CD1c-positive myeloid dendritic cell (primary cell): Measurements from ENCODE around the gene TCF4.
A peak's percentile ranks its signal among the peaks of the same experiment; 100 is the strongest.

Experiments used
- DNase-seq: peaks from one replicate; pipeline ENCODE4 v3.0.0-alpha.2; 2016; ENCODE audit errors: extremely low spot score

The TCF4 gene

DNA sequence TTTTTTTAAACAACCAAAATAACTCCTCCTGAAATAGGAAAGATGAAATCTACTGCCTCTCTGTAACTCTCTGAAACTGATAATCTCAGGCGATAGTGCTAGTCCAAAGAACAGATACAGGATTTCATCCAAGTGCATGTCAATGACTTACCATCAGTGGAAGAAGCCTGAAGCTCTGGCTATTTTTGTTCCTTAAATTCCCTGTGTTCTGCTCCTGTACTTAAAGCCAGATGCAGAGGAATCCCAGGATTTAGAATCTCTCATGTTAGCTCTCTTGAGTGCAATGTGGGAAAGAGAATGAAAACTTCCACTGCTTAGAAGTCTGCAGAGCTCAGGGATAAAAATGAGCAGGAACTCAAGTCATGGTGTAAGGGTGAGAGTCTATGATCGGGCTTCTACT lies 291.9 kb downstream of the TCF4 start:
- no peak for DNase-seq

DNA sequence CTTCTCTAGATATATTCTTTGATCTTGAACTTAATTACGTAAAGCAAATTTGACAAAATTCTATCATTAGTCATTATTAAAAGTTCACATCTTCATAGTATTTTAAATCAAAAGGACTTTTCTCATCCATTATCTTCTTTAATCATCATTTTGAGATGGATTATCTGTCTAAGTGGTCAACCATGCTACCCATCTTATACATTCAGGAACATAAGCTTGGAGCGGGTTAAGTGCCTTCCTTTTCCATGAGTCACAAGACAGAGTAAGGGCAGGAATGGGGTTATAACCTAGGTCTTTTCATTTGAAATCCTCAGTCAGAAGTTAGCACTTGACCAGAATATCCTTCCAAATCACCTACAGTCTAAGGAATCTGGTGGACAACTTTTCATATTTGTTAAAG lies 297.1 kb downstream of the TCF4 start:
- no peak for DNase-seq

DNA sequence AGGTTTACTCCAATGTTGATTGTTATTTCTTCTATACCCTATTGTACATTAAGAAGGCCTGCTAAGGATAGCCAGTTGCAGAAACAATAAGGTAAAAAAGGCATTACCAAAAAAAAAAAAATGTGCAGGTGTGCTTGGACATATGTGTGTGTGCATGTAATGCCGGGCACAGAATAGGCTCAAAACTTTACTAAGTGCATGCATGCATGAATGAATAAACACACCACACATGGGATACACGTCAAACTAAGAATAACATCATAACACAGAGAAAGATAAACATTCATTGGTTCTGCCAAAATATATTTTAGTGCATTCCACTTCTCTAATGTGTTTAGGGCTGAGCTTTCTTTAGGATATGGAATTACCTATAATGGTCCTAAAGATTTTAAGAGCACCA lies 298.2 kb downstream of the TCF4 start:
- DNase-seq = no peak

DNA sequence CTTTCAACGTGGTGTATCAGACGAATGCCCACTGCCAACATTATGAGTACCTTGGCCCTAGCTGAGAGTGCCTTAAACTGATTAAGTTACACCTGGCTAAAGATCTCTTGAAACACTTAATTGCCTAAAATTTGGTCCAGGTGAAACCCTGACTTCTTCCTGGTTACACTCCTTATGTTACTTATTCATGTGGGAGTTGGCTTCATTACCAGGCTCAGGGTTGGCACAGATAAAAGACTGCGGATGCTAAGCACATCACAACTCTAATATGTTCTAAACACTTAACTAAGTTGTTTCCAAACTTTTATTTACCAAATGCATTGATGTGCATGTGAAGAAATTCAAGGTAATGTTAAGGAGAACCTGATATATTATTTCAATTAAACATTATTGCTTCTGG lies 298.9 kb downstream of the TCF4 start:
- DNase-seq = no peak

DNA sequence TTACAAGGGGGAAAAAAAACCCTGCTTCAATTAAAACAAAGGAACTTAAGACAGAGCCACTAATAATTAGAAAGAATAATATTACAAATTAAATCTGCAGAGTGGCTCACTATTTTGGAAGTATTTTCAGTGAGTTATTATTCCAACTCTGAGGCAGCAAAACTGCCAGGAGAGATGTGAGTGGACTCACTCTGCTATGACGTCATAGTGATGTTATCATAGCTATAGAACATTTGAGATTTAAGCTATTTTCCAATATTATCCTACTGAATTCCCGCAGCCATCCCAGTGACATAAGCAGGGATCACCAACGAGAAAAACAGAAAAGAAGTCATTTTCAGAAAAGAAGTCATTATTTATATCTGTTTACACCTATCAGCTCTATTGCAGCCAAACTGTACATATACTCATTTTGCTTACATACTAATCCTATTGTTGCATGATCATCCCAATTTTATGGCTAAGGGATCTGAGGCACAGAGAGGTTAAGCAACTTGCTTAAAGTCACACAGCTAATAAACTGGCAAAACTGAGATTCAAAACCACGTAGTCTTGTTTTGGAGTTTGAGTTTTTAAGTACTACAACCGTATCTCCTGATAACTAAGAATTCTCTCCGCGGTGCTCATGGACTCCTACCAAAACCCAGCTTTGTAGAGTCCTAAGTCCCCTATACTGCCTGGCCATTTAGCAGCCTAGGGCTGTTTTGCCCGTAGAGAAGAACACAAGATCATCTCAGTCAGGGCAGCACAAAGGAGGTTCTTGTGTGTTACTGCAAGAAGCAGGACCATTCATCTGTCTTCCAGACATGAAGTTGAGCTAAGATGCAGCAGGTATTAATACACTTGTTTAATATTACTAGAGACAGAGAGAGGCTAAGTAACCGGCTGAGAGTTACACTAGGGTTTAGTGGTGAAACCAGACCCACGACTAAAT lies 299.8 kb downstream of the TCF4 start:
- no peak for DNase-seq

DNA sequence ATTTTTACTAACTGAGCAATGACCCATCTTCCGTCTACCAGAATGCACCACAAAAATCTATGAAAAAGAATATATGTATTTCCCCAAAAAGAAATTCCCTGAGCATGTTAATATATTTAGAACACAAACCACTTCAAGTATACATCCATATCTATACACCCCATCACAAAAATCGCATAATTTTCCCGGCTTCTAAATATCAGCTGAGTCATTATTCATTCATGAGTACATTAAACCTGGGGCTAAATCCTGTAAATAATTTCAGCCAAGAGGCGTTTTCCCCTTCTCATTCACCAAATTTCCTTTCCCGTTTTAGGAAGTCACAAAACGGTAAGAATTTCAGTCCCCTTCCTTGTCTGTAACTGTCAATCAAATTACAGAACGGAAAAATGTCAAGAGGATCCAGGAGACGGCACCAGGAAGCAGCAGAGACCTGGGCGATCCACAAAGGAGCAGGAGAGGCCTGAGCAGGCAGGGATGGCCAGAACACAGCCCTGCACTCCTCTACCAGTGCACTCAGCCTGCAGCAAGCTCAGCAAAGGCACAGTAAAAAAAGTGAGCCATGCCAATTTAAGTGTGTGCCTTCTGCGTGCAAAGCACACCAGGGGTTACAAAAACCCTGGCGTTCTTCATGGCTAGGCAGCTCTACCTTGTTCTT lies 300.7 kb downstream of the TCF4 start:
- no peak for DNase-seq

DNA sequence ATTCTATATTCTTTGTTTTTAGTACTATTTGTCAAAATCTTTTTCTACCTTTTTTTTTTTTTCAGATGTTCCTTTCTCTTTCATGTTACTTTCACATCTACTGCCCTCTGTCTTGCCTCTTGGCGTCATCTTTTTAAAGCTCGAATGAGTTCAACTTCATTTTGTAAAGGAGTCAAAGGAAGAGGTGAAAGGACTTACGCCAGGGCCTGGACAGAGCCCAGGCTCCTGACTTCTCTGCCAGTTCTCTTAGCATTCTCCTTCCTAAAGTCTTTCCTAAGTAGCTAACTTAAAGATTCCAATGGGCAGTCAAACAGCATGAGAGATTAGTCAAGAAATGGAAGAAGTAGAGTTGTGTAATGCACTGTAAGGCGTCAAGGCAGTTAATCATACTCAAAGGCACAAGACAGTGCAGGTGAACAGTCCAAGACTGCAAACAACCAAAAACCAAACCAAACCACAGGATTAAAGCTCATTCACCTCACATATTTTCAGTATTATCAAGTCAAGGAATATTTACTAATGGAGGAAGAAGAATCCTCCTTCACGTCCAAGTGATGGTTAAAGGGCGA lies 301.7 kb downstream of the TCF4 start:
- DNase-seq = no peak

DNA sequence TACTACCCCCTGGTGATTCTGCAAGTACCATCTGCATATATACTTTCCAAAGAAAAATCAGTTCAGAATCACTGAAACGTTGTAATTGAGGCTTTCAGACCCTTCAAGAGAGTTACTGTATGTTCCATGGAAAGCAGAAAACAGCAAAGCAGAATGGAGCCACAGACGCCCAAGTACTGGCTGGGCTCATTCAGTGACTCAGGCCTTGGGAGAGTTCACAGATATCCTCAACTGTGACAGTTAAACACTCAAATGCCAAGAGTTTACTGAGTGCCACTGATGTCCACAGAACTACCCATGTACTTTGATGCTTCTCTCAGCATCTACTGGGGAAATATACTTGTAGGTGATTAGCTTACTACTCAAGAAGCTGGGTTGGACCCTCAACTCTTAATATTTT lies 303.4 kb downstream of the TCF4 start:
- no peak for DNase-seq

DNA sequence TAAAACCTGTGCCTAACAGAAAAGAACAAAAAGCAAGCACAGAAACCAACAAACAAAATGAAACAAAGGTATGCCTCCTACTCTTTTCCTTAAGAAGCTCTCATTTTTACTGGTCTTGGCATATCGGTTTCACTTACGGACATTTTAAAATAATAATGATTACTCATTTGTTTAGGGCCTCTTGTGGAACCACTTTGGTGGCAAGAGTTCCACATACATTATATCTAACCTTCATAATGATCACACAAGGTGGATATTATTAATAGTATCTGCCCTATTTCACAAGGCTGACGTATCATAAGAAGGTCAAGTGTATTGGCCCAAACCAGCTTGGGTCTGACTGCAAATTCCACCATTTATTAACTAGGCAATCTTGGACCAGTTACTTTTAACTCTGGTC lies 304.7 kb downstream of the TCF4 start:
- no peak for DNase-seq

DNA sequence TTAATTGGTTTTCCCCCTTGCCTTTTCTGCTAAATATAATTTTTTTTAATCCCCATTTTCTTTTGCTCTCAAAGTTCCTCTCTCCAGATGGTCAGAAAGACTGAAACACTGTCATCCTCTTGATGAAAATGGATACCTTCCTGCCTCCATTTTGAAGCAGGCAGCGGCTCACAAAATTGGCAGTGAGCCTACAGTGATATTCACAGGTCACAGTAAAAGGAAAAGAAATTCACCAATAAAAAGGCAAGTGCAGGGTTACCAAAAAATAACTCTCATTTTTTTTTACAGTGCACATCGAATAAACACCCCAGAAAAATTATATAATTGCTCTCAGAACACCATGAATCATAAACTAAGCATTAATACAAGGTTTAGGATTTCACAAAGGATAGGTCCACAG lies 307.5 kb downstream of the TCF4 start:
- DNase-seq = no peak

DNA sequence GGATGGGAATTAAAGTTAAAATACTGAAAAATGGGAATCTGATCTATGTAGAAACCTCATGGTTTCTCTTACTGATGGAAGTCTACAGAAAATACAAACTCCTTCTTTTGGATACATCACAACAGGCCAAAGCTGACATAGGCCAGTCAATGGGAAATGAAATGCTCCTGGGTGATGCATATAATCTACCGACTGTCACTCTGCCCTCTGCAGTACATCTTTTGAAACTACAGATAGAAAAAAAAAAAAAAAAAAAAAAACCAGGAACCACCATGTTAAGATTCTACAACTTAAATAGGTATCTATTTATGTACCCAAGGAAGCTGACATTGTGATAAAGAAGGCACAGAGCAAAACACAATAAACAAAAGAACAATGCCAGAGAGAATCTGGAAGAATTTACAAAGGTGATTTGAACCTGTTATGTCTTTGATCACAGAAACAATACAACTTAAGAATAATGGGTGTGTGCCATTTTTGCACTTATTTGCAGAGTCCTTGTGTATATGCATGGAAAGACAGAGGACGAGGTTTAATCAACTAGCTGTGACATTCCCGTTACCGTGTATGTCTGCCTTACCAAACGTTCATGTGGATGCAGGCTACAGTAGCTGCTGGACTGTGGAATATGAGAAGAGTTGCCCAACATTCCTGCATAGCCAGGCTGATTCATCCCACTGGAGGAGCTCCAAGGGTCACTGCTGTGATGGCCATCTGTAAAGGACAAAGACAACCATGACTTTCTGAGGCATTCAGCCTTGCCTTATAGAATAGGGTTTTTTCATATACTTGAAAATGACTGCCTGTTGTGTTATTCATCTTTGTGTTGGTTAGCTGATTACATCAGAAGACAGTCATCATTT lies 312.7 kb downstream of the TCF4 start:
- peak; percentile 31 for DNase-seq

DNA sequence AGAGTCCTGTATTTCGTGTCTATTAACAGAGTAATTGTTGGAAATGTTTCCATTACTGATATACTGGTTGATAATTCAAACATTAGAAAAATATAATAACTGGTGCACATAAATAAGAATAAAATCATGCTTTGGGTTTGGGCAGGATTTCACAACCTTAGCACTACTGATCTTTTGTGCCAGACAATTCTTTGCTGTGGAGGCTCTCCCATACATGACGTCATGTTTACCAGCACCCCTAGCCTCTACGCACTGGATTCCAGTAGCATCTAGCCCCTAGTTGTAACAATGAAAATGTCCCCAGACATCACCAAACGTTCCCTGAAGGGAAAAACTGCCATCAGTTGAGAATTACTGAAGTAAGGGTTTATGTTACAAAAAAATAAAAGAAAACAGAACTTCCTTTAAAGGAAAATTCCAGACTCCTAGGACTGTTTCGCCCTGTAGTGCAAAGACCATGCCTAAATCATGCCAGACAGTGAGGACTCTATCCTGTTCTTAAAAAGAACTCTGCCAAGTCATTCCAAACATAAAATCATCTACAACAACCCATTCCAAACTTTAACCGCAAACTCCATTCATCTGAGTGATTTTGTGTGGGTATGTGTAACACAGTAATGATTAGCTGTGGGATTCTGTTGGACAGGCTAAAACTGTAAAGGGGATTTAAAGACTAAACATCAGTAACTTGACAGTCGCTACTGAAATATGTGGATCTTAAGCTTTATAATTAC lies 315.3 kb downstream of the TCF4 start:
- no peak for DNase-seq

DNA sequence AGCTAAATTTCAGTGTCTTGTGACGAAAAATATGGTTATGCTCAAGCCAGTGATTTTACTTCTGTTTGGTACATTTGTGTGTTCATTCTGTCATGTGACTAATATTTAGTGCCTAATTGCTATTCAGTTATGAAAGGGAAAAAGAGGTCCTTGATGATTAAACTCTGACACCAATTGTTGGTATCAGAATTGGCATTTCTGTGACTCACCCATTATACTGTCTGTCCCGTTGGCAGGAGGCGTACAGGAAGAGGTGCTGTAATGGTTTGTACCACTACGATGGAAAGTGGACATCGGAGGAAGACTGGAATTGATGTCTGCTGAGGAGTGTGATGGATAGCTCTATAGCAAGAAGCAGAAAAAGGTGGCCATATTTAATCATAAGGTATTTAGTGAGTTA lies 318.4 kb downstream of the TCF4 start:
- DNase-seq = peak; percentile 11

DNA sequence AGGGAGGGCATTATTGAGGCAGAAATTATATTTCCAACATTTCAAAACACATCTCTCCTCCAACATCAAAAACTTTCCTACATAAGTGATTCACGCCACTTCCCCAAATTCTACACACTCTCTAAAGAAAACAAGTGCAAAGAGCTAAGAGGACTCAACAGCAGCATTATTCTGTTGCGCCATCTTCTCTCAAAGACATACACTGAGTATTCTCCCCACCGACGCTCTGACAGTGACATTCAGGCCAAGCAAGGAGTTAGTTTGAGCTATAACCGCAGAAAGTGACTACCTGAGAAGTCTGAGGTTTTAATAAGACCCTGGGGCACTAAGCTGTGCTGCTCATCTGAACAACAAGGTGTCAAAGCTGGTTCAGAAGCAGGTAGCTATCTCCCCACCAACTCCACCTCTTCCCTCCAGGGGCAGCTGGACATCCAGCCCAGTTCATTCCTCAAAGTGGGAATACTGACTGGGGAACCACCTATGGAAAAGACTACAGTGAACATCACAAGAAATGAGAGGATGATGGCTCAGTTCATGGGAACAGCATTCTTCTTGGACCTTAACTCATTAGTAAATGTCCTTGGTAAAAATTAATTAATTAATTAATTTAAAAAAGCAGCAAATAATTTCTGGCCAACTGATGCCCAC lies 319.2 kb downstream of the TCF4 start:
- DNase-seq = peak; percentile 69

DNA sequence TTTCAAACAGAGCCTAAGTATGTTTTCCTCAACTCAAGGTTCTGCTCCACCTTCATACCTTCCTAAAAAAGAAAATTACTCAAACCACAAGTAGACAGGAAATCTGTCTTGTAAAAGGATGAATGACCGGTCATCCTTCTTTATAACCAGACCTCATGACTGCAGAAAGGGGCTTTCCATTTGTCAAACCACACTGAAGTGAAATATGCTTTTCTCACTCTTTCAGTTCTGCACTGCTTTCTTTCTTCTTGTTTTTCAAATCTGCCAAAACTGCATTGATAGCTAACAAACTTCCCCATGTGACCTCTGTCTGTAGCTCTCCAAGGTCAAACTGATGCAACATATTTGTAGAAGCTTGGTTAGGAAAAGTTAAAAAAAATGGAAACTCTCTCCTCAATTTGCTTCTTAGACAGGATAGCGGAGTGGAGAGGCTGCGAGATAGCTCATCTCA lies 319.8 kb downstream of the TCF4 start:
- DNase-seq = peak; percentile 72

DNA sequence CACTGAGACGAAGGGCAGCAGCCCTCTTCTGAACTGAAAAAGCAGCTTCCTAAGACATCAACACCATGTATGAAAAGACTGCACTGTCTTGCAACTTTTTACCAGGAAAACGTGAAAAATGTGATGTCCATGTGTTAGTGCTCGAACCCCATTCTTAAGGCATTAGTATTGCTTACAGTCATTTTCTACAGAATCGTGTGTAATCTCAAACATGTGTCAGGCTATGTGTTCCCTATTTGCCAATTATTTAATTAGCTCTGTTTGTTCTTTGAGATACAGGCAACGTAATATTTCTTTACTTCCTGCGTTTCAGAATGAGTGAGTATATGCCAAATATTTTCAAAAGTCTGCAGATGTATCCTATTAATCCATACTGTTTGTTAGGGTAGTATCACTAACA lies 321.0 kb downstream of the TCF4 start:
- DNase-seq = no peak

DNA sequence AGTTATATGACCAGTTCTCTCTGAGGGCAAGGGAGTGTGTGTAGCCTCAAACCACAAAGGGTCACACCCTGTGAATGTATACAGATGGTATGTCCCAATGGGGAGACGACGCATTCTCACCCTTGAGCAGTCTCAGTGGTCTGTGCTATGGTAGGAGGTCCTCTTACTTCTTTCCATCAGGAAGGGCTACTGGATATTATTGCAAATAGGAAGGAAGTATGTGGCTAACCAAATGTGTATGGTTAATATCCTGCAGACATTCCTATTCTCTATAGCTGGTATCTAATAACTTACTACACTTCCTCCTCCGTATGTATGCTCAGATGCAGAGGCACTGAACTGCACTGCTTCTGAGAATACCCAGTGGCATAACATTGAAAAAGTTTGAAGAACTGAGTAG lies 322.0 kb downstream of the TCF4 start:
- DNase-seq = peak; percentile 34

DNA sequence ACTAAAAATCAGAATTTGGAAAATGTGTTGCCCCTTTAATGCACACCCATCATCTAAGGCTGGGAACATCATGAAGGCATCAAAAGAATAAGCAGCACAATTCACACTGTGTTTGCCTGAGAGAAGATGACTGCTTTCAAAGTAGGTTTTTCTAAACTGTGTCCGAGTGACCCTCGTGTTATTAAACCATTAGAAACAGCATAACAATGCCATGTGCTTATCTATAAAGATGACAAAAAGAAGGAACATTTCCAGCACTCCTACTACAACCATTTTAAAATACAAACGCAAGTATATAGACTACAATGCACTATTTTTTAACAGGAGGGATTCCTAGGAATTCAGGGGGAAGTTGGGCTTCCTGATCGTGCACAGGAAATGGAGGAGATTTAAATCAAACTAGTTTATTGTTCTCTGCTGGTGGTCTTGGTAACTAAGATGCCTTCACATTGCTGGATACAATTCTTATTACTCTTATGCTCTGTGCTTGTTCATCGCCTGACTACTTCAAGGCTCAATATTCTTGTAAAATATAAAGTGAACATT lies 322.8 kb downstream of the TCF4 start:
- DNase-seq = peak; percentile 36

DNA sequence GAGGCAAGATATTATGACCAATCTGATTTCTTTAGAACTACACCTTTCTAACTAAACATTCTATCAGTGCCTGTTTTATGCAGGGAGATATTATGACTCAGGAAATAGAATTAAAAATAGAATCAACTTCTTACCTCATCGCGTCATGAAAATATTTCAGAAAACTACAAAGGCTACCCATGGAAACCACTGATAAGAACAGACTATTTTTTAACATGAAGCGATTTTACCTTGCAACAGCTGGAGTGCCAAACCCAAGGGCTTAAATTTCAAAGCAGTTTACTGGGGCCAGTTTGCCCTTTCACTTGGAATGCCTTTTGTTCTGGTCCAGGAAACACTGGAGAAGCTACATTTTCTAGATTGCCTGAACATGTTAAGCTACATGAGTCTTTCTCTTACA lies 323.9 kb downstream of the TCF4 start:
- DNase-seq = no peak

DNA sequence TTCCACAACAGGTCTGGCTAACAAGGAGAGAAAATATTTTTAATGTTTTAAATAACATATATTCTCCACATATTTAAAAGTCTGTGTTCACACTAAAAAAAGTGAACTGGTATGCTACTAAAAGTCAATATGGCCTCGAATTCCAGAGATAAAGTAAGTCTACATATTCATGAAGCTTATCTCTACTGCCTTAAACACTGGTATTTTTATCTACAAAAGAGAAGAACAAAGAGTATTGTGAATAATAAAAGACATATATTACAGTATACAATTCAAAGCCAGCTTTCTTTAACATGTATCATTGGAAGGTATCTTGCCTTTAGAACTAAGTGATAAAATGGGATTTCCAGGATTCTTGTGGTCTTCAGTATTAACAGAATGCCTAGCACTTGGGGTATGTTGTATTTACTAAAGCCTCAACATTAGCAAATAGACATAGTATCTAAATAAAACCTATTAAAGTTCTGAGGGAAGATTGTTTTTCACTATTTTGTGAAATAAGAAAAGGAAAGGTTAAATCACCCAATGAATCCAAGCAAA lies 325.9 kb downstream of the TCF4 start:
- no peak for DNase-seq
